BE2C (cell line): ENCODE data around the gene MPC2.
"Not testable (repeated sequence)": the region's sequence is repeated elsewhere in the genome, so short reads cannot be mapped to it uniquely, and the experiment has no call there.

ENCODE experiments used
- DNase-seq: peaks from one replicate; pipeline ENCODE4 v3.0.0-alpha.2; 2020
- H3K27me3 ChIP-seq: fragments of 250-450 bp; sonication (Bioruptor Pico); 2 replicates; pipeline ENCODE4 v1.5.1; 2020; ENCODE audit warnings: mild to moderate bottlenecking
- H3K36me3 ChIP-seq: fragments of 250-450 bp; sonication (Bioruptor Pico); 2 replicates; pipeline ENCODE4 v1.5.1; 2020; ENCODE audit warnings: mild to moderate bottlenecking
- H3K4me1 ChIP-seq: fragments of 250-450 bp; sonication (Bioruptor Pico); 2 replicates; pipeline ENCODE4 v1.5.1; 2020
- H3K4me3 ChIP-seq: 2 replicates; pipeline ENCODE4 v1.5.1; 2011; ENCODE audit warnings: low read depth, low read length
- H3K9me3 ChIP-seq: fragments of 250-450 bp; sonication (Bioruptor Pico); 2 replicates; pipeline ENCODE4 v1.5.1; 2020
- TF ChIP-seq, protein P1 (sequence below): IDR thresholded peaks from 2 replicates; pipeline ENCODE4 v1.5.1; 2012; ENCODE audit warnings: mild to moderate bottlenecking, low read depth, low read length

The MPC2 gene

DNA sequence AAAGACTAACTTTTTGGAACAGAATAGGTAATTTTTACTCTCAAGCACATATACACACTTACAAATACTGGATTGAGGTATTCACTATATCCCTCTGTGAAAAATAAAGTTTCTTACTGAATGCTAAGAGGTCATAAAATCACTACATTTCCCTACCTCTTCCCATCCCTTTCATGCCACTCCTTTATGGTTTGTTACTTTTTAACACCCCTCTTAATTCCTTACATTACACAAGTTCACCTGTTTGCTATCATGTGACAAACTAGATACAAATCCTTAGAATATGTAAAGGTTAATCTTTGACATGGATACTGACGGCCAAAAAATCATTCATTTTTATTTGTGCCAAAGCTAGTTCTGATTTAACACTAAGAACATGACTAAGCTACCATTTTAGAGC is 7.1 kb downstream of the MPC2 start:
- DNase-seq: no peak
- no peaks in the 10 kb centered on the region for H3K27me3 ChIP-seq
- no peak overlapping the region for H3K4me3 ChIP-seq
- no peaks in the 10 kb centered on the region for H3K36me3 ChIP-seq
- H3K4me1 ChIP-seq: peaks cover 7% of the 10 kb centered on the region
- H3K9me3 ChIP-seq: no peaks in the 10 kb centered on the region
- TF ChIP-seq, protein P1, sequence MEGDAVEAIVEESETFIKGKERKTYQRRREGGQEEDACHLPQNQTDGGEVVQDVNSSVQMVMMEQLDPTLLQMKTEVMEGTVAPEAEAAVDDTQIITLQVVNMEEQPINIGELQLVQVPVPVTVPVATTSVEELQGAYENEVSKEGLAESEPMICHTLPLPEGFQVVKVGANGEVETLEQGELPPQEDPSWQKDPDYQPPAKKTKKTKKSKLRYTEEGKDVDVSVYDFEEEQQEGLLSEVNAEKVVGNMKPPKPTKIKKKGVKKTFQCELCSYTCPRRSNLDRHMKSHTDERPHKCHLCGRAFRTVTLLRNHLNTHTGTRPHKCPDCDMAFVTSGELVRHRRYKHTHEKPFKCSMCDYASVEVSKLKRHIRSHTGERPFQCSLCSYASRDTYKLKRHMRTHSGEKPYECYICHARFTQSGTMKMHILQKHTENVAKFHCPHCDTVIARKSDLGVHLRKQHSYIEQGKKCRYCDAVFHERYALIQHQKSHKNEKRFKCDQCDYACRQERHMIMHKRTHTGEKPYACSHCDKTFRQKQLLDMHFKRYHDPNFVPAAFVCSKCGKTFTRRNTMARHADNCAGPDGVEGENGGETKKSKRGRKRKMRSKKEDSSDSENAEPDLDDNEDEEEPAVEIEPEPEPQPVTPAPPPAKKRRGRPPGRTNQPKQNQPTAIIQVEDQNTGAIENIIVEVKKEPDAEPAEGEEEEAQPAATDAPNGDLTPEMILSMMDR: no peak

DNA sequence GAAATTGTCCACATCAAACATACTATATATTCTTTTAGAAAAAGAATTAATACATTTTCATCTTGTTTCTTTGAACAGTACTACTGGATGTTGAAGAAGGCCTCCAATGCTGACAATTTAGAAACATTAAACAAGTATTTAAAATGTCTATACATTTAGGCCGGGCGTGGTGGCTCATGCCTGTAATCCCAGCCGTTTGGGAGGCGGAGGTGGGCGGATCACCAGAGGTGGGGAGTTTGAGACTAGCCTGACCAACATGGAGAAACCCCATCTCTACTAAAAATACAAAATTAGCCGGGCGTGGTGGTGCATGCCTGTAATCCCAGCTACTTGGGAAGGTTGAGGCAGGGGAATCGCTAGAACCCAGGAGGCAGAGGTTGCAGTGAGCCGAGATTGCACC is 8.0 kb downstream of the MPC2 start:
- H3K4me1 ChIP-seq, H3K27me3 ChIP-seq, H3K4me3 ChIP-seq, H3K9me3 ChIP-seq, DNase-seq, H3K36me3 ChIP-seq: not testable (repeated sequence)

DNA sequence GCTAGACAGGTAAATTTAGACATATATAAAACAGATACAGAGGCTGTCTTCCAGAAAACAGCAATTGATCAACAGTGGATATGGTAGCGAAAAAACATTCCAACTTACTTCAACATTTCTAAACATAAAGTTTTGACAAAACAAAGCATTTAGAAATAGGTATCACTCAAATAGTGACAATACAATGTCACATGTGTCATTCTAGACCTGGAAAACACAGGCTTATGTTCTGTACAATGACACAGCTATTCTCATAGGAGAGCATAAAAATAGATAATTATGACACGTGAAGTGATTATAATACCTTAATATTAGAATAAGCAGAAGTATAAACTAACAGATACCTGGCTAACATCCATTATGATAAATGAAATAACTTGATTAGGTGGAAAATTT is 8.4 kb downstream of the MPC2 start:
- Histone ChIP-seq H3K4me1 (peaks cover 4% of the 10 kb centered on the region; the same call in 1 of the 2 replicates), H3K9me3 (no peaks in the 10 kb centered on the region), H3K4me3 (no peak overlapping the region), H3K27me3 (no peaks in the 10 kb centered on the region), H3K36me3 (no peaks in the 10 kb centered on the region)
- TF ChIP-seq, protein P1: no peak
- DNase-seq: no peak

DNA sequence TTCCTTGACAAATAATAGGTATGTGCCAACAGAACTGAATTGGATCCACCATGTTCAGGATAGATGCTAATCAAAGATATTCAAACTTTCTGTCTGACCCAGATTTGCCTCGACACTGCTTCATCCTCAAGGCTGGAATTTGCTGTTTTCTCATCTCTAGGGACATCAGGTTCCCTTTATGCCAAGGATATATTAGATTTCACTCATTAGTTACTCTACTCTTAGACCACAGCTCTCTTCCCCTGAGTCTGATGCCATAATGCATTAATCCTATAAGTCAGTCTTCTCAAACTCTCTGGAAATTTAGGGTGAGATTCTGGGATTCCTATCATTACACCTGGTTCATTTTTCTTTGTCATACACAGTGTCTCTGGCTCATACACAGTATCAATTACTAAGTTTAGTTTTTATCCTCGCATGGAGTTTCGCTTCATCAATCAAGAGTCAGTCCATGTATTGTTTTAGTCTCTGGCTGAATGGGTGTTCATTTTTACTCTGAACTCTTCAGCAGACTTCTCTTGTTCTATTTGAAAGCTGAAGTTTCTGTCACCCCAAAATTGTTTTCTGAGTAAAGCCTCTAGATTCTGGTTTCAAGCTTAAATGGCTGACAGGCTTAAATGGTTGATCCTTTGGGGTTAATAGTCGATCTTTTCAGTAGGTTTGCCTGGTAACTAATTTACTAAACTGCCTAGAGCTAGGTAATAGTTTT is 9.7 kb downstream of the MPC2 start:
- H3K27me3 ChIP-seq: no peaks in the 10 kb centered on the region
- H3K9me3 ChIP-seq: no peaks in the 10 kb centered on the region
- H3K4me1 ChIP-seq: peaks cover 4% of the 10 kb centered on the region; the same call in 1 of the 2 replicates
- no peaks in the 10 kb centered on the region for H3K36me3 ChIP-seq
- no peak for DNase-seq
- TF ChIP-seq, protein P1: no peak
- no peak overlapping the region for H3K4me3 ChIP-seq

DNA sequence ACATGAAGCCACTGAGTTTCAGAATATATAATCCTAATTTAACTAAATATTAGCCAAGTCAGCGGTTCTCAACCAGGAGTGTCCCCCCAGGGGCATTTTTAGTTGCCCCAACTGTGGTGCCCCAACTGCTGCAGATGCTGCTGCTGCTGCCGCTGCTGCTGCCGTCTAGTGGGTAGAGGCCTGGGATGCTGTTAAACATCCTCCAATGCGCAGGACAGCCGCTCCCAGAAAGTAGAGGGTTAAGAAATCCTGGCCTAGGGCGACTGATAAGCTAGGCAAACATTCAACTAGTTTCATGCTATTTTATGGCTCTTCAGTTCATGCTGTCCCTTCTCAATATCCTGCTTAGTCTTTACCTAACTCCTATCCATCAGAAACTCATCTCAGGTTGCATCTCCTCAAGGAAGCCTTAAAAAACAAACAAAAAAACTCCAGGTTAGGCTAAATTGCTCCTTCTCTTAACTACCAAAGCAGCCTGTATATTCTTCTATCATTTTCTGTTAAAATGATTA is 10.3 kb downstream of the MPC2 start:
- Histone ChIP-seq H3K4me3 (no peak overlapping the region), H3K36me3 (no peaks in the 10 kb centered on the region), H3K4me1 (peaks cover 4% of the 10 kb centered on the region; the same call in 1 of the 2 replicates), H3K9me3 (no peaks in the 10 kb centered on the region), H3K27me3 (no peaks in the 10 kb centered on the region)
- TF ChIP-seq, protein P1: no peak
- DNase-seq: no peak

DNA sequence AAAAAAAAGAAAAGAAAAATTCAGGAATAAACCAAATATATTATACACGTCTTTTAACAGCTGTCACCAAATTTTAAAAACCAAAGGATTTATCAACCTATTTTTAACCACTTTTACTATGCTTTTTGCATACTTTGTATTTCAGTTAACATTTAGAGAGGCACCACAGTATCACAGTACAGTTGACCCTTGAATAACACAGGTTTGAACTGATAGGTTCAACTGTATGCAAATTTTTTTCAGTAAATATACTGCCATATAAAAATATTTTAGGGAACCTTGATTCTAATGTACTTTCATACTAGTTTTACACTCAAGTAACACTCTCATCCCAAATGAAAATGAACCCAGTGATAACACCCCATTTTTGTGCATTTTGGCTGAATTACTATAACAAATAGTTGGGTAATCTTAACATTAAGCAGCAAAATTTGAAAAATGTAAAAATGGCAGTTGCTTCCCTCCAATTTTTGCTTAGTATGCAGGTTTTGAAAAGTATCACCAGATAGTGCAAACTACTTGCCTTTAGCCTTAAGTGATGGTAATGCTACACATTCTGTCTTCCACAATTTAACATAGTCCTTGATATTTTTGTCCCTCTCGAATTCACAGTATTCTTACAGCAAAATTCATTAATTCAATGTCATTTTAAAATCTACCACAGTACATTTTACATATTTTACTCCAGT is 12.2 kb downstream of the MPC2 start:
- DNase-seq: no peak
- Histone ChIP-seq H3K4me1 (peaks cover 4% of the 10 kb centered on the region; the same call in 1 of the 2 replicates), H3K27me3 (no peaks in the 10 kb centered on the region), H3K9me3 (no peaks in the 10 kb centered on the region), H3K4me3 (no peak overlapping the region), H3K36me3 (no peaks in the 10 kb centered on the region; the same call in 1 of the 2 replicates)
- TF ChIP-seq, protein P1: no peak
